ENCODE results near the gene MED7.
"Not testable (repeated sequence)": the region's sequence is repeated elsewhere in the genome, so short reads cannot be mapped to it uniquely, and the experiment has no call there.

MED7 gene, protein sequence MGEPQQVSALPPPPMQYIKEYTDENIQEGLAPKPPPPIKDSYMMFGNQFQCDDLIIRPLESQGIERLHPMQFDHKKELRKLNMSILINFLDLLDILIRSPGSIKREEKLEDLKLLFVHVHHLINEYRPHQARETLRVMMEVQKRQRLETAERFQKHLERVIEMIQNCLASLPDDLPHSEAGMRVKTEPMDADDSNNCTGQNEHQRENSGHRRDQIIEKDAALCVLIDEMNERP

DNA sequence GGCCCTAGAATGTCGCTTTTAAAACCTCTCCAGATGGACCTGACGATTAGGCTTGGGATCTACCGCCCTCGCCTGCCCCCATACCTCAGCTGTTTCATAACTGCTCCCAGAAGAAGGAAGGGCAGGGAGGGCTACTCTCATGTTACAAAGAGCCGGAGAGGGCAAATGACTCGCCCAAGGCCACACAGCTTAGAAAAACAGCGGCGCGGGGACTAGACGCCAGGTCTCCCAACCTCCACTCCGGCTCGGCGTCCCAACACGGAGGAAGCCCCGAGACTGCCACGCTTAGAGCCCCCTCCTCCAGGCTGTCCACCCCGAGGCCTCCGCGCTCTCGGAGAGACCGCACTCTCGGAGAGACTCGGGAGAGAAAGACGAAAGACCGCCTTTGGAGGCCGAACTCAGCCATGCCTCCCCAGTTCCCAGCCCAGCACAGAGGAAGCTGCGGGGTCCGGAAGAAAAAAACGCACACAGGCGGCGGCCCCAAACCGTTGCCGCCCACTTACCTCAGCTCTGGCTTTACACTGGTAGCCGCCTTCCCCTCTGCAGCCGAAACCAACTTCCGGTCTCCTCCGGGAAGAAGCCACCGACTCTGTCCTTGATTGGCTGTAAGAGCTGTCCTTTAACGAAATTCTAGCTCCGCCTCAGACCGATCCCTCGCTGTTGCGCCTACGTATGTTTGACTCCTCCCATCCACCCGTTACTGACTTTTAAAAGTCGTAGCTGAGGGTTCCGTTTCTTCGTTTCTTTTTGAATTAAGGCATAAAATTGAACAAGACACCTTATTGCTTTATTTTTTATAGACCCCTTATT, at the start of gene MED7:
MED7 (minus strand) TSS at position 549 of the 810 bp plus-strand sequence. CDS start 3,434 bp downstream, outside the sequence.
- ATAC-seq, result peak; percentile 99 to 100

DNA sequence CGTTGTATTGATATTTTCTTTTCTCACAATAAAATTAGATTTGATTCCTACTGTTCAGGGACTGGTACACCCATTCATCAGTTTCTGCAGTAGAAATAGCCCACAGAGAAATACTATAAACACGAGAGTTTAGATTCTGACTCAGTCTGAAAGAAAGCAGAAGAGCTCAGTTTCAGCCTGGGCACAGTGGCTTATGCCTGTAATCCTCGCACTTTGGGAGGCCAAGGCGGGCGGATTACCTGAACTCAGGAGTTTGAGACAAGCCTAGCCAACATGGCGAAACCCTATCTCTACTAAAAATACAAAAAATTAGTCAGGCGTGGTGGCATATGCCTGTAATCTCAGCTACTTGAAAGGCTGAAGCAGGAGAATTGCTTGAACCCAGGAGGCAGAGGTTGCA, 46.6 kb upstream of the MED7 start:
- peak; percentile 67 to 74 for ATAC-seq

DNA sequence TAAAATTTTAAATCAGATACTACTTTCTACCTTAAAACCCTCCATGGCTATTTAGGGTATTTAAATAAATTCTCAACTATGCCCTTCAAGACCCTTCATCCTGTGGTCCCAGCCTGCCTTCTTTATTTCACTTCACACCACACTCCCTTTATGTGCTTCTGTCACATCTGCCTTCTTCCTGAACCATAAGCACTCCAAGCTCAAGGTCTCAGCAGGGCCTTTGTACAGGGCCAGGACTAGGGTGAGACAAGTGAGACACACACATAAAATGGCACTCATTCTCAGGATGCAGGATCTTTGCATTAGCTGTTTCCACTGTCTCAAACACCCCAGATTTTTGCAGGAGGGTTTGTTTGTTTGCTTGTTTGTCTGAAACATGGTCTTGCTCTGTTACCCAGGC, 45.6 kb upstream of the MED7 start:
- no peak for ATAC-seq

DNA sequence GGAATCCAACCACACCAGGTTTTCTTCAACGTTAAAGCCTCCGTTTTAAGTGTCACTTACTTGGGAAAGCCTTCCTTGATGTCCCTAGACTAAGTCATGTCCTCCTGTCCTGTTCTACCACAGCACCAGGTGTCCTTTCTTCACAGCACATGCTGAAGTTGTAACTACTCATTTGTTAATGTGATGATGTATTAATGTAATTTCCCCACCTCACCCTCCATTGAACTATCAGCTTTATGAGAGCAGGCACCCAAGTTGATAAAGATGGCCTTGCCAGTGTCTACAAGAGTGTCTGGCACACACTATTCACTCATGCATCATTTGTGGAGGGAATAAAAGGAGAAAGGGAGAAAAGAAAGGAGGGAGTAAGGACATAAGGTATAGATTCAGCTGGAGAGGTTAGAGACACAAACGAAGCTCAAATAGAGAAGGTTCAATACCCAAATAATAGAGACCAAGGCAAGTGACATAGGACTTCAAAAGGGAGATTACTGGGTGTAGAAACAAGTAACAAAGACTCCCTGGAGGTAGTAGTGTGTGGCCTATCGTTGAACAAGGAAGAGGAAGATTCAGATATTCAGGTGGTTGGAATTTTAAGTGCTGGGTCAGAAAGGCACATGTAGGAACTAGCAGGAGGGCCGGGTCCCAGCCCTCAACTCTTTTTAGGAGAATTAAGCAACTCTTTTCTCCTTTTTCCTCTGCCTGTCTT, 44.5 kb upstream of the MED7 start:
- ATAC-seq, result peak; percentile 34 to 50

DNA sequence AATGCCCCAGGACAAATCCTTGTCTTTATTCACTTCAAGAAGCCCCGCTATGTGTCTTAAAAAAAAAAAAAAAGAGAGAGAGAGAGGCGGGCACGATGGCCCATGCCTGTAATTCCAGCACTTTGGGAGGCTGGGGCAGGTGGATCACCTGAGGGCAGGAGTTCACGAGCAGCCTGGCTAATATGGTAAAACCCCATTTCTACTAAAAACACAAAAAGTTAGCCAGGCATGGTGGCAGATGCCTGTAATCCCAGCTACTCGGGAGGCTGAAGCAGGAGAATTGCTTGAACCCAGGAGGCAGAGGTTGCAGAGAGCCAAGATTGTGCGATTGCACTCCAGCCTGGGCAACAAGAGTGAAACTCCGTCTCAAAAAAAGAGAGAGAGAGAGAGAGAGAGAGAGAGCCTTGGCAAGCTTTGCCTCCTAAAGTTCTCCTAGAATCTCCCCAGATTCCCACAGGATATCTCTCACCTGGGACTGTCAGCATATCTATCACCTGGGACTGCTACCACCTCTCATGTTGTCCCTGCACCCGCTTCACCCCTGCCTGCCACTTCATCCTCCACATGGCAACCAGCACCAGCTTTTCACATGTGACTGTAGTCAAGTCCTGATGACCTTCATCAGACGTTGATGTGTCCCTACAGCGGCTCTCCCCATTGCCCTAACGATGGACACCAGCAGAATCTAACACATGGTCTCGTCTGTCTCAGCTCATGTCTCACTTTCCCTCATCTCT, 43.8 kb upstream of the MED7 start:
- peak in 1 of 2 donors; percentile 5 for ATAC-seq

DNA sequence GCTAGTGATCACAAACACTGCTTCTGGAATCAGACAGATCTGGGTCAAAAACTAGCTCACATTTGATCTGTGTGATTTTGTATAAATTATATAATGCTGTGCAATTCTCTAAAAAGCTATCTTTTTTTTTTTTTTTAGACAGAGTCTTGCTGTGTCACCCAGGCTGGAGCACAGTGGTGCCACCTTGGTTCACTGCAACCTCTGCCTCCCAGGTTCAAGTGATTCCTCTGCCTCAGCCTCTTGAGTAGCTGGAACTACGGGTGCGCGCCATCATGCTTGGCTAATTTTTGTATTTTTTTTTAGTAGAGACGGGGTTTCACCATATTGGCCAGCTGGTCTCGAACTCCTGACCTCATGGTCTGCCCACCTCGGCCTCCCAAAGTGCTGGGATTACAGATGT, 42.5 kb upstream of the MED7 start:
- ATAC-seq, result not testable (repeated sequence)

DNA sequence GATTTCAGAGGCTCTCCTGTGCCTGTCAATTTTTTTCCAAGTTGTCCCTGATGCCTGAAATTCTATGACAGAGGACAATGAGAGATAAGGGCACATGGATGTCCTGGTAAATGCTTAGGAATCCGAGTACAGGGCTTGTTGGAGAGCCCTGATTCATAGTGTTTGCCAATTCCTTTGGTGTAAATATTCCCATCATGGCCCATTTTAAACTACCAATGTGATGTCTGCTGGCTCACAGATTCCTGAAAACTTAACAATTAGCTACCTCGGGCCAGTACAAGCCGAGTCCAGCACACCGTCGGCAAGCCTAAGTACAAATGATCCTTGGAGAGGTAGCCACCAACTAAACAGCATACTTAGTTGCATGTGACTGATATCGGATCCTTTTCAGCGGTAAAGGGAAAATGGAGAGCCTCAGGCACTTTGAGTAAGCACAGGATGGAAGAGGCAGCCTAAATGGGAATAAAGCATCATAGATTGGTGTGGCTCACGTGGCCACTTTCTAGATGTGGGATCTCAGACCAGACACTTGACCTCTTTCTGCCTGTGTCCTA, 41.5 kb upstream of the MED7 start:
- no peak for ATAC-seq

DNA sequence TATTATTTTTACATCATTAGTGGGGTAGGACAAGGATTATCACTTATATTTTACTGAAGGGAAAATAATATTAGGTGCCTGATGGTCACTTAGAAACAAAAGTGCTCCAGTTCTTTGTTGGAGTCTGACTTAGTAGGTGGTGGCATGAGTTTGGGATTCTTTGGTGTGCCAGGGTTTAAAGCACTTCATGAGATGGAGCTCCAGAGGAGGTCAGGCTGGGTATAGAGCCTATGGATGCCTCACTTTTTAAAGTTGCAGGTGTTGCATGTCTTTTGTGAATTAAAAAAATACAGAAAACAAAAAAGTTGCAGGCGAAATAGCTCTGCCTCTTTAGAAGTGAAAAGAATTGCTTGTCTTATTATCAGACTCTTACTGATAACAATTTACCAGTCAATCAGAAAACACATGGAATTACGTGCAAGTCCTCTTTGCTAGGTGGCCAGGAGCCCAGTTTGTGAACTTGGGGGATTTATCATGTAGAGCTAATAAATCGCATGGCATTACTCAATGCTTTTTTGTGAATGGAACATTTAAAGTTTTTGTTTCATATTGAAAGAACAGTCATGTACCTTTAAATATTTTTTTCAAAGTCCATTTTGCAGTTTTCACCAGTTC, 39.6 kb upstream of the MED7 start:
- ATAC-seq, result peak; percentile 12 to 20

DNA sequence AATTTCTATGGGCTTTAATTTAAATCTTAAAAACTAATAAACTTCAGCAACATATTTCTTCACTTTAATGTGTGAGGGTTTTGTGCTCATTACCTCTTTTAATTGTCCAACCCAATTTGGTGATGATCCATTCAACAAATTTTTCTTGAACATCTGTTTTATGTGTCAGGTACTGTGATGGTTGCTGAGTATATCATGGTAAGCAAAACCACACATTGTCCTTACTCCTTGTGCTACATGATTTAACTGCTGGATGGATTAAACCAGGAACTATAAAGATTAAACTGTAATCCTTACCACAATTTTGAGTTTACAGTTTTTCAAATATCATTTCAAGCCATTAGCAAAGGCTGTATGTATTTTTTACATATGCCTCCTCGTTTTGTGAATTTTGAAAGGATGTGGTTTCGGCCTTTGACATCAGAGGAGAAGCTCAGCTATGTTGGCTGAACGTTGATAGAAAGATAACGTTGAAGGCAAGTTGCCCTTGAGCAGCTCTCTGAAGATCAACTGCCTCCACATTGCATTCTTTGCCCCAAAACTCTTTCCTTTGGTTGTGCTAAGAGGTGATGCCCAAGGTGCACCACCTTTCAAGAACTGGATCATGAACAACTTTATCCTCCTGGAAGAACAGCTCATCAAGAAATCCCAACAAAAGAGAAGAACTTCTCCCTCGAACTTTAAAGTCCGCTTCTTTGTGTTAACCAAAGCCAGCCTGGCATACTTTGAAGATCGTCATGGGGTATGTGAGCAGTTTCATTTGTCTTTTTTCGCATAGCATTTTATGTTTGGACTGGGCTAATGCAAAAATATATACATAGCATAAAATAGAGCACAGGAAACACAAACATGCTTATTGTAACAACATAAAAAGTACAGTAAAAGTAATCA, 38.0 kb upstream of the MED7 start, which contains the start of gene ITK:
ITK (plus strand) TSS at position 467 of the 891 bp plus-strand sequence; CDS start at position 605, 138 bp downstream.
- ATAC-seq, result peak; percentile 56 to 64

DNA sequence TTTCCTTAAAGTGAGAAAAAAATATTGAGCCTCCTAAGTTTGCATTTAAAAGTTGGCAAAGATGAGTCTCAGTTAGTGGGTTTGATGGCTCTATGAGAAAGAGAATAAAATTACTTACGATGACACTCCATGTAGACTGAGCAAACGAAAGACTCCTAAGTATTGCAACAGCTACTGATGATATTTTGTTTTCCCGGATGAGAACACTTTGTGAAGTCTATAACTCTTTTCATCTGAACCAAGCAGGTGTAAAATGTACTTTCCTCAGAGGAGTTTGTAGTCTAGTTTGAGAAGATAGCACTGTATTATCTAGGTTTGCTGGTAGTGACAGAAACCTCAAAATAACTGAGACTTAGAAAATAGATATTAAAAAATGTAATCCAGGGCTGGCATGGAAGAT, 36.3 kb upstream of the MED7 start:
- ATAC-seq, result no peak

DNA sequence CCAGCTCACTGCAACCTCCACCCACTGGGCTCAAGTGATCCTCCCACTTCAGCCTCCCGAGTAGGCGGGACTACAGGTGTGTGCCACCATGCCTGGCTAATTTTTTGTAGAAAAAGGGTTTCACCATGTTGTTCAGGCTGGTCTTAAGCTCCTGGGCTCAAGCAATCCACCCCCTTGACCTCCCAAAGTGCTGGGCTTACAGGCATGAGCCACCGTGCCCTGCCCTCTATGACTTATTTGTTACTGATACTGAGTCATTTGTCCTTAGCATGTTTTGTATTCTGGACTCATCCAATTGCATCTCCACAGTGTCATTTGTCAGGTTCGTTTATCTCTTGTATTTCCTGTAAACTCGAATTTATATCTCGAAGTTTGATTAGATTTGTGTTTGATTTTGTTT, 35.3 kb upstream of the MED7 start:
- peak; percentile 27 to 37 for ATAC-seq

DNA sequence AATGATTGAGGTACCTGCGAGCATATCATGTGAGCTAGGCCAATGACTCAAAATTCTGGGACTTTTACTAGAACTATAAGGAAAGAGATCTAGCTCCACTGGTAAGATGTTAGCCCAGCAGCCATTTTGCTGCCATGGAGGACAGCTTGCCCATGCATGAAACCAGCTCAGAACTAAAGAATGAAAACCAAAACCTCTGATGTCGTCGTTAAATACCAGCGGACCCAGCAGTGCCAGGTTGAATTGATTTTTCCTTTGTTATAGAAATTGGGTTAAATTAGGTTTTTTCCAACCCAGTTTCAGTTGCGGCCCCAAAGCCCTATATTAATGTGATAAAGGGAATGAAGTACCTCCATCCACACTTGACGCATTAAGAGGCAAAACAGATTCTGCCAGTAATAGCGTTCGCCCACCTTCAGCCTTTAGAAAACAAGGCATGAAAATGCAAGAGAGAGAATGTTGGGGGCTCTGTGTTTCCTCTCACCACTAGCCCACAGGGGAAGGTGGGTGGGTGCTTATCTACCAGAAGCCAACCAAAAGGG, 32.5 kb upstream of the MED7 start:
- ATAC-seq, result no peak

DNA sequence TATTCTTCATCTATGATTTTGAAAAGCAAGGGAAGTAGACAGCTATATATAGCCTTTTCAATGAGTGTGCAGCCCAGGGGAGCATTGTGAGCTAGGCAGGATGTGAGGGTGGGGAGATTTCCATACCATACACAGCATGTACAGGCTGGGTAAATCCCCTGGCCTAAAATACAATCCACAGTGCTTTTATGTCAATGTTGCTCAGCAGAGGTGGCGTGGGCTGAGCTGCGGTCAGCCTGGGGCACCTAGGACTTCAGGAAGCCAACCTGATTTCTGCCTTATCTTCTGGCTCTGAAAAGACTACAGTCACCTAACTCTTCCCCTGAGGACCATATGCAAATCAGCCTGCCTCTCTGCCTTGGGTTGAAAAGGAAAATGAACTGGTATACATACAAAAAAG, 29.7 kb upstream of the MED7 start:
- ATAC-seq, result peak; percentile 96 to 99

DNA sequence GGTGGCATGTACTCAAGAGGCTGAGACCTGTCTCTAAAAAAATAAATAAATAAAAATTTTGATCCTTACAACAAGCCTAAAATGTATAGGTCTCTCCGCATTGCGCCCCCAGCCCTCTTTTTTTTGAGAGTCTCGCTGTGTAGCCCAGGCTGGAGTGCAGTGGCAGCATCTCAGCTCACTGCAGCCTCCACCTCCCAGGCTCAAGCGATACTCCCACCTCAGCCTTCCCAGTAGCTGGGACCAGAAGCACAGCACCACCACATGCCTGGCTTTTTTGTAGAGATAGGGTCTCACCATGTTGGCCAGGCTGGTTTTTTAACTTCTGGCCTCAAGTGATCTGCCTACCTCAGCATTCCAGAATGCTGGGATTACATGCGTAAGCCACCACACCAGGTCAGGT, 25.6 kb upstream of the MED7 start:
- no peak for ATAC-seq

DNA sequence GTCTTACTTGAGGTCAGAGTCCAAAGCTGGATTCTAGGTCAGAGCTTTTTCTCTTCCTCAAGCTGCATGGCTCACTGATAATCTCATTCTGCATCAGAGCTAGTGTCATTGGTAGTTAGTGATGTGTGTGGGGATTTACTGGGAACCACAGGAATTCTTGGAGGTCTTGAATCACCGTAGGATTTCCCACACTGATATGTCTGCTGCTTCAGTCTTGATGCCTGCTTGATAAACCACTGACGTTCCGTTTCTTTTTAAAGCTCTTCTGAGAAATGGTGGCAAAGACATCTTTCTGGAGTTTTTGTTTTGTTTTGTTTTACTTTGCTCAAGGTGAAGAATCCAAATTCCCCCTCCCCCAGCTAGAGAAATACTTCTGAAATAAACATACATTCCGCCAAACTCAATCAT, 24.6 kb upstream of the MED7 start:
- ATAC-seq, result peak; percentile 72 to 78

DNA sequence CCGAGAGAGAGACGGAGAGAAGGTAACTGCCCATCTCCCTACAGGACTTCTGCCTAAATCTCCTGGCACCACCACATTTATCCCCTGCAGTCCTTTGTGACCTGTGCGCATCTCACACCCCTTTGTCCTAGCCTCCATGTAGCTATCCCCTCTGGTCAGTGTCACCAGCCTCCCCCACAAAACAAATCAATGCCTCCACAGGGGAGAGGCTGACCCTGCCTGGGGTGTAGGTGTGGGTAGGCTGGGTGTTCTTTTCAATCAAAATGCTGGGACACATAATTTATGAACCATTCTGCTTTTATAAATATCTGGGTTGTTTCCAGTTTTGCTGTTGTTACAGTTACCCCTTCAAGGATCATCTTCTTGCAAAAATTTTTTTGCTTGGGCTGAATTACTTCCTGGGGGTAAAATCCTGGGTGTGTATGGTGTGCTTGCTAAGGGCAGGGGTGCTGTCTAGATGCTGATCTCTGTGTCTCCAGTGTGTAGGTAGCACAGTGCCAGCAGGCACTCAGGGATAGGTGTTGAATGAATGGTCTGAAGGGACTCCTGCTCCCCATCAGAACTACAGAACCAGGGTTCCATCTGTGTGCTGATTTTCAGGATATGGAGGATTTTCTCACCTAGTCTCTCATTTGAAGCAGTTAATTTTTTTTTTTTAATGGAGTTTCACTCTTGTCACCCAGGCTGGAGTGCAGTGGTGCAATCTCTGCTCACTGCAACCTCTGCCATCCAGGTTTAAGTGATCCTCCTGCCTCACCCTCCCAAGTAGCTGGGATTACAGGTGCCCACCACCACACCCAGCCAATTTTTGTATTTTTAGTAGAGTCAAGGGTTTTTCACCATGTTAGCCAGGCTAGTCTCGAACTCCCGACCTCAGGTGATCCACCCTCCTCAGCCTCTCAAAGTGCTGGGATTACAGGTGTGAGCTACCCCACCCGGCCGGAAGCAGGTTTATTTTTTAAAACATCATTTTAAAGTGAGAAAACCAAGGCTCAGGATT, 23.8 kb upstream of the MED7 start, which contains the start of gene GARIN3:
GARIN3 (minus strand) TSS at position 51 of the 1,000 bp plus-strand sequence. CDS start 96 bp downstream, outside the sequence.
- ATAC-seq, result no peak

DNA sequence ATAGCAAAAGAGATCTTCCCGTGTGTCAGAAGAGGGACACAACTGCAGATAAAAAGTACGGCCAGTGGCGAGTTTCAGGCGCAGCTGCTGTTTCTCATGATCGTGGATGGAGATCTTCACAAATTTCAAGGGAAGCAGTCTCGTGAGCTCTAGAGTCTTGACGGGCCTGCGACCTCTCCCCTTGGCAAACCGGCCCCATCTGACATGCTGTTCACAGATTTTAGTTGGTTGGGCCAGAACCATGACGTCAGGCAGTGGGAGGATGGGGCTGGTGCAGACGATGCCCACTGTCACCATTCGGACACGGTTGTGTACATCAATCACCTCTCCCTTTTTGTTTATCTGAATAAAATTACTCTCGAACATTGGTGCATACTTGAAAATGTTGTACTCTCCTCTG, 23.0 kb upstream of the MED7 start:
- no peak for ATAC-seq

DNA sequence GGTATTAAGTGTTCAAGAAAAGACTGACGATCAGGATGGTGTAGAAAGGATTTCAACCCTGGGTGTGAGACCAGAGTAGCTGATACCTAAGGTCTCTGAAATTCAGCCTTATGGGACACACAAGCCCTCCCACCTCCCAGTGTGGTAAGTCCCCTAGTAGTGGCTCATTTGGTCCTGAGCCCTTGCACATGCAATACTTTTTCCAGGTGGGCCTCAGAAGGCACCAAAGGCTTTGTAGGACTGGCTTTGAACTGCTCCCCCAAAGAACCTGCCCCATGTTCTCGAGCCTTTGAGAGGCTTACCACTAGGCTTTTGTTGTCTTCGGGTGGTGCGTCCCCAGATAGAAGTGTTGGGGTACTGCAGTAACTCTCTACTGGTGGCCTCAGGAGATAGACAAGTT, 22.6 kb upstream of the MED7 start:
- ATAC-seq, result no peak

DNA sequence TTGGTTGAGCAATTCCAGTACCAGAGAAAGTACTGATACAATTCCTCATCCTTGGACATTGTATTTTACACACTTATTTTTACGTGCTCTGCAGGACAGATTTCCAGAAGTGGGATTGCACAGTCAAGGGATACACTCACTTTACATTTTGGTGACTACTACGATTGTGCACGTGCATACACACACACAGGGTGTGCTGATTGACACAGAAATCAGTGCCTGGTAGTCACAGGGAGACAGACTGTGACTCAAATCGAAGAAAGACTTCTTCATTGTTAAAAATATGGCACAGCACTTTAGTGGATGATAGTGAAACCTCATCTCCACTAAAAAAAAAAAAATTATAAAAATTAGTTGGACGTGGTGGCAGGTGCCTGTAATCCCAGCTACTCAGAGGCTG, 21.9 kb upstream of the MED7 start:
- ATAC-seq, result peak in 1 of 2 donors; percentile 39
